BLaER1 (cell line): Measurements from ENCODE around the gene ASTN2.

ENCODE experiments used
- H3K27ac ChIP-seq: shearing (Covaris generic); formaldehyde crosslinking; 2 replicates; pipeline ENCODE4 v1.8.1; 2022
- H3K27me3 ChIP-seq: shearing (Covaris generic); formaldehyde crosslinking; 2 replicates; pipeline ENCODE4 v1.8.1; 2022
- H3K36me3 ChIP-seq: shearing (Covaris generic); formaldehyde crosslinking; 2 replicates; pipeline ENCODE4 v1.8.1; 2022
- H3K4me1 ChIP-seq: shearing (Covaris generic); formaldehyde crosslinking; 2 replicates; pipeline ENCODE4 v1.8.1; 2022
- H3K4me2 ChIP-seq: shearing (Covaris generic); formaldehyde crosslinking; 2 replicates; pipeline ENCODE4 v1.8.1; 2022
- H3K4me3 ChIP-seq: shearing (Covaris generic); formaldehyde crosslinking; 2 replicates; pipeline ENCODE4 v1.8.1; 2022
- H3K9ac ChIP-seq: shearing (Covaris generic); formaldehyde crosslinking; 2 replicates; pipeline ENCODE4 v1.8.1; 2022
- H3K9me3 ChIP-seq: shearing (Covaris generic); formaldehyde crosslinking; 2 replicates; pipeline ENCODE4 v1.8.1; 2022
- H4K20me1 ChIP-seq: shearing (Covaris generic); formaldehyde crosslinking; 2 replicates; pipeline ENCODE4 v1.8.1; 2022
- Cebpa-rat ChIP-seq: shearing (Covaris generic); IDR thresholded peaks from 2 replicates; pipeline ENCODE4 v1.8.1; 2022

The ASTN2 gene

GRCh38 chr9:117093891-117094844 is 320.7 kb downstream of the ASTN2 start:
- H3K27me3 ChIP-seq, result no peaks in the 10 kb centered on the region
- H3K4me3 ChIP-seq, result no peak overlapping the region
- H3K27ac ChIP-seq, result no peak overlapping the region
- H4K20me1 ChIP-seq, result no peaks in the 10 kb centered on the region
- no peaks in the 10 kb centered on the region for H3K9me3 ChIP-seq
- no peak for TF ChIP-seq Cebpa-rat
- H3K4me2 ChIP-seq, result no peak overlapping the region
- H3K4me1 ChIP-seq, result no peaks in the 10 kb centered on the region
- no peak overlapping the region for H3K9ac ChIP-seq
- no peaks in the 10 kb centered on the region for H3K36me3 ChIP-seq

DNA sequence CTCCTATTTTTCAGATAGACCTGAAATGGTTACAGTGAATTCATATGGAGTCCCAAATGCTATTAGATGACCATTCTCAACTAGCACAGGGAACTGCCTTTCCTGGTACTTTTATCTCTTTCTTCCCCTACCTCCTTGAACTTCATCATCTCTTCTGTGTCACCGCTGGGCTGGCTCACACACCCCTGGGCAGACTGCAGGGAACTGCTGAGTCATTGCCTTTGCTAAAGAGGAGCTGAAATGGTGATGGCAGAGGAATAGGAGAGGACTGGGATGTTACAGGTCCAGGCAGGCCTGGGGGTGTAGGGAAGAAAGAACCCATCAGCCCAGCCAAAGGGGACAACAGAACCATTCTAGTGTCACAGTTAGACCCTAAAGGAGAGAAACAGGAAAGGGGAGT is 322.3 kb downstream of the ASTN2 start:
- H3K9ac ChIP-seq, result no peak overlapping the region
- no peaks in the 10 kb centered on the region for H3K36me3 ChIP-seq
- H3K27me3 ChIP-seq, result no peaks in the 10 kb centered on the region
- H3K9me3 ChIP-seq, result no peaks in the 10 kb centered on the region
- no peak for TF ChIP-seq Cebpa-rat
- no peaks in the 10 kb centered on the region for H3K4me1 ChIP-seq
- no peak overlapping the region for H3K27ac ChIP-seq
- H3K4me2 ChIP-seq, result no peak overlapping the region
- H4K20me1 ChIP-seq, result no peaks in the 10 kb centered on the region
- no peak overlapping the region for H3K4me3 ChIP-seq

DNA sequence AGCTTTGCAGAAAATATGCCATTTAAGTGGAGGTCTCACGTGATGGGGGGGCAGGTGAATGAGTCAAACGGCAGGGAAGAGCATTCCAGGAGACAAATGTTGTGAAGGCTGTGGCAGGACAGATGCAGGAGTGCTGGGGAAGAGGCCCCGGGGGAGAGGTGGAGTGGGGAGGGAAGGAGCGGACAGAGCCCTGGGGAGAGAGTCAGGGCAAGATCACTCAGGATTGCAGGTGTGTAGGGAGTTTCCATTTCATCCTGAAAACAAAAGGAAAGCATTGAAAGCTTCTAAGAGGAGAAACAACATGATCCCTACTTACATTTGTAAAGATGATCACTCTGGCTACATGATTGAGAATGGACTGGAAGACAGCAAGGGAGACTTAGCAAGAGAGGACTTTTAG is 323.3 kb downstream of the ASTN2 start:
- Histone ChIP-seq H3K4me3 (no peak overlapping the region), H3K9me3 (no peaks in the 10 kb centered on the region), H3K27ac (no peak overlapping the region), H3K27me3 (no peaks in the 10 kb centered on the region), H3K4me2 (no peak overlapping the region), H3K4me1 (no peaks in the 10 kb centered on the region), H3K36me3 (no peaks in the 10 kb centered on the region), H3K9ac (no peak overlapping the region), H4K20me1 (no peaks in the 10 kb centered on the region)
- no peak for TF ChIP-seq Cebpa-rat

DNA sequence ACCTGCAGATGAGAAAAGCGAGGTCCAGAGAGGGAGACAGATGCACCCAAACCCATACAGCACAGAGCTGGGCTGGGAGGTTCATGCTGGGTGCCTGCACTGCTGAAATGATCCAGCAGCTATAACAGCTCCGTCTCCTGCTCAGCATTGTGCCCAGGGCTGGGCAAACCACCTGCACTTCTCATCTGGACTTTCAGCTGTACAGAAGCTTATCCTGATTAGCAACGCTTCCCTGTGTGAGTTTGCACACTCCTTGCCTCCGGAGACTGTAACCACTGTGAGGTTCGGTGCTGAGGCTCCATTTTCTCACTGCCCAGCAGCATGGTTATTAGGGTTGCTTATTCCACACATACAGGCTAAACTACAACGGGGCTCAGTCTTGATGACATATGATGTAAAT is 326.1 kb downstream of the ASTN2 start:
- Histone ChIP-seq H4K20me1 (no peaks in the 10 kb centered on the region), H3K4me2 (no peak overlapping the region), H3K36me3 (no peaks in the 10 kb centered on the region), H3K9ac (no peak overlapping the region), H3K4me1 (no peaks in the 10 kb centered on the region), H3K27me3 (no peaks in the 10 kb centered on the region), H3K4me3 (no peak overlapping the region), H3K27ac (no peak overlapping the region), H3K9me3 (no peaks in the 10 kb centered on the region)
- no peak for TF ChIP-seq Cebpa-rat

- Histone ChIP-seq H3K27ac (no peak overlapping the region), H3K4me2 (no peak overlapping the region), H3K4me1 (no peaks in the 10 kb centered on the region), H3K9ac (no peak overlapping the region), H3K9me3 (no peaks in the 10 kb centered on the region), H3K27me3 (no peaks in the 10 kb centered on the region), H3K36me3 (no peaks in the 10 kb centered on the region), H3K4me3 (no peak overlapping the region), H4K20me1 (no peaks in the 10 kb centered on the region)
- no peak for TF ChIP-seq Cebpa-rat
Observed at GRCh38 chr9:117088140-117088539, 326.7 kb downstream of the ASTN2 start.

DNA sequence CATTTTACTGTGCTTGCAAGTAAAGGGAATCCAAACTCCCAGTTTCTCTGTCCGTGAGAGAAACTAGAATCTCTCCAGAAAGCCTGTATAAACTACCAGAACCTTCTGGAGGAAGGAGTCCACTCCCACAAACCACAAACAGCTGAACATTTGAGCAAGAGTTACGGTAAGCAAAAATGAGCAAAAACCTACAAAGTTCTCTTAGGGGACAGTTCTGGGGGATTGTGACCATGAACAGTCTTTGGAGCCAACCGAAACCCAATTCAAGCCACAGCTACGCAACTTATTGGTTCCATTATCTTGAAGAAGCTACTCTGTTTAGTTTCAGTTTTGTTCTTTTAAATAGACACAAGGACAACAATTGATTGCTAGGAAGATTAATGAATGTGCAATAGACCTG is 330.6 kb downstream of the ASTN2 start:
- Histone ChIP-seq H4K20me1 (no peaks in the 10 kb centered on the region), H3K9ac (no peak overlapping the region), H3K4me3 (no peak overlapping the region), H3K4me1 (no peaks in the 10 kb centered on the region), H3K9me3 (no peaks in the 10 kb centered on the region), H3K36me3 (no peaks in the 10 kb centered on the region), H3K27me3 (no peaks in the 10 kb centered on the region), H3K27ac (no peak overlapping the region), H3K4me2 (no peak overlapping the region)
- no peak for TF ChIP-seq Cebpa-rat

- no peak for TF ChIP-seq Cebpa-rat
- Histone ChIP-seq H3K36me3 (no peaks in the 10 kb centered on the region), H3K4me3 (no peak overlapping the region), H3K4me2 (no peak overlapping the region), H3K27ac (no peak overlapping the region), H3K27me3 (no peaks in the 10 kb centered on the region), H3K9ac (no peak overlapping the region), H4K20me1 (no peaks in the 10 kb centered on the region), H3K4me1 (no peaks in the 10 kb centered on the region), H3K9me3 (no peaks in the 10 kb centered on the region)
Observed at GRCh38 chr9:117083559-117083958, 331.3 kb downstream of the ASTN2 start.

DNA sequence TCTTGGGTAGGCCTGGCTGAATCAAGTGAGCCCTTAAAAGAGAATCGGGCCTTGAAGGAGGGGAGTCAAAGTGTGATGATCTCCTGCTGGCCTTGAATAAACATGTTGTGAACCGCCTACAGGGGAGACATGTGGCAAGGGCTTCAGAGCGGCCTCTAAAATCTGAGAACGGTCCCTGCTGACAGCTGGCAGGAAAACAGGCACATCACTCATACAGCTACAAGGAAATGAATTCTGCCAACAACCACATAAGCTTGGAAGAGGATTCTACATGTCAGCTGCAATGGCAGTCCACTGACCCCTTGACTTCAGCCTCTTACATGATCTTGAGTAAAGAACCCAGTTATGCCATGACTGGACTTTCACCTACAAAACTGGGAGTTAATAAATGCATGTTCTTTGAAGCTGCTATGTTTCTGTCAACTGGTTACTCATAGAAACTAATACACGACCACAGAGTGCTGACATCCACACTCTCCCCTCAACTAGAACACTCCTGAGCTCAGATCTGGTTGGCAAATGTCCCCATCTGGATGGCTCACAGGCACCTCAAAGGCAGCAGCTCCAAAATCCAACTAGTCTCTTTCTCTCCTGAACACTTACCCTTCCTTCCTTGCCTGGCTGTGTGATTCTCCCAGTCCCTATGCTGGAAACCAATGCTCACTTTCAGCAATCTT is 333.1 kb downstream of the ASTN2 start:
- Histone ChIP-seq H4K20me1 (no peaks in the 10 kb centered on the region), H3K4me1 (no peaks in the 10 kb centered on the region), H3K36me3 (no peaks in the 10 kb centered on the region), H3K4me3 (no peak overlapping the region), H3K9ac (no peak overlapping the region), H3K9me3 (no peaks in the 10 kb centered on the region), H3K27ac (no peak overlapping the region), H3K4me2 (no peak overlapping the region), H3K27me3 (no peaks in the 10 kb centered on the region)
- no peak for TF ChIP-seq Cebpa-rat

- TF ChIP-seq Cebpa-rat, result no peak
- no peaks in the 10 kb centered on the region for H3K9me3 ChIP-seq
- no peaks in the 10 kb centered on the region for H3K4me1 ChIP-seq
- no peak overlapping the region for H3K9ac ChIP-seq
- no peaks in the 10 kb centered on the region for H4K20me1 ChIP-seq
- H3K4me2 ChIP-seq, result no peak overlapping the region
- H3K36me3 ChIP-seq, result no peaks in the 10 kb centered on the region
- no peaks in the 10 kb centered on the region for H3K27me3 ChIP-seq
- no peak overlapping the region for H3K4me3 ChIP-seq
- no peak overlapping the region for H3K27ac ChIP-seq
Observed at GRCh38 chr9:117080765-117081390, 334.0 kb downstream of the ASTN2 start.
